ENCODE measurements around the gene RTEL1.
"Not testable (repeated sequence)": the region's sequence is repeated elsewhere in the genome, so short reads cannot be mapped to it uniquely, and the experiment has no call there.

Gene RTEL1, protein sequence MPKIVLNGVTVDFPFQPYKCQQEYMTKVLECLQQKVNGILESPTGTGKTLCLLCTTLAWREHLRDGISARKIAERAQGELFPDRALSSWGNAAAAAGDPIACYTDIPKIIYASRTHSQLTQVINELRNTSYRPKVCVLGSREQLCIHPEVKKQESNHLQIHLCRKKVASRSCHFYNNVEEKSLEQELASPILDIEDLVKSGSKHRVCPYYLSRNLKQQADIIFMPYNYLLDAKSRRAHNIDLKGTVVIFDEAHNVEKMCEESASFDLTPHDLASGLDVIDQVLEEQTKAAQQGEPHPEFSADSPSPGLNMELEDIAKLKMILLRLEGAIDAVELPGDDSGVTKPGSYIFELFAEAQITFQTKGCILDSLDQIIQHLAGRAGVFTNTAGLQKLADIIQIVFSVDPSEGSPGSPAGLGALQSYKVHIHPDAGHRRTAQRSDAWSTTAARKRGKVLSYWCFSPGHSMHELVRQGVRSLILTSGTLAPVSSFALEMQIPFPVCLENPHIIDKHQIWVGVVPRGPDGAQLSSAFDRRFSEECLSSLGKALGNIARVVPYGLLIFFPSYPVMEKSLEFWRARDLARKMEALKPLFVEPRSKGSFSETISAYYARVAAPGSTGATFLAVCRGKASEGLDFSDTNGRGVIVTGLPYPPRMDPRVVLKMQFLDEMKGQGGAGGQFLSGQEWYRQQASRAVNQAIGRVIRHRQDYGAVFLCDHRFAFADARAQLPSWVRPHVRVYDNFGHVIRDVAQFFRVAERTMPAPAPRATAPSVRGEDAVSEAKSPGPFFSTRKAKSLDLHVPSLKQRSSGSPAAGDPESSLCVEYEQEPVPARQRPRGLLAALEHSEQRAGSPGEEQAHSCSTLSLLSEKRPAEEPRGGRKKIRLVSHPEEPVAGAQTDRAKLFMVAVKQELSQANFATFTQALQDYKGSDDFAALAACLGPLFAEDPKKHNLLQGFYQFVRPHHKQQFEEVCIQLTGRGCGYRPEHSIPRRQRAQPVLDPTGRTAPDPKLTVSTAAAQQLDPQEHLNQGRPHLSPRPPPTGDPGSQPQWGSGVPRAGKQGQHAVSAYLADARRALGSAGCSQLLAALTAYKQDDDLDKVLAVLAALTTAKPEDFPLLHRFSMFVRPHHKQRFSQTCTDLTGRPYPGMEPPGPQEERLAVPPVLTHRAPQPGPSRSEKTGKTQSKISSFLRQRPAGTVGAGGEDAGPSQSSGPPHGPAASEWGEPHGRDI (N-terminal part only)

DNA sequence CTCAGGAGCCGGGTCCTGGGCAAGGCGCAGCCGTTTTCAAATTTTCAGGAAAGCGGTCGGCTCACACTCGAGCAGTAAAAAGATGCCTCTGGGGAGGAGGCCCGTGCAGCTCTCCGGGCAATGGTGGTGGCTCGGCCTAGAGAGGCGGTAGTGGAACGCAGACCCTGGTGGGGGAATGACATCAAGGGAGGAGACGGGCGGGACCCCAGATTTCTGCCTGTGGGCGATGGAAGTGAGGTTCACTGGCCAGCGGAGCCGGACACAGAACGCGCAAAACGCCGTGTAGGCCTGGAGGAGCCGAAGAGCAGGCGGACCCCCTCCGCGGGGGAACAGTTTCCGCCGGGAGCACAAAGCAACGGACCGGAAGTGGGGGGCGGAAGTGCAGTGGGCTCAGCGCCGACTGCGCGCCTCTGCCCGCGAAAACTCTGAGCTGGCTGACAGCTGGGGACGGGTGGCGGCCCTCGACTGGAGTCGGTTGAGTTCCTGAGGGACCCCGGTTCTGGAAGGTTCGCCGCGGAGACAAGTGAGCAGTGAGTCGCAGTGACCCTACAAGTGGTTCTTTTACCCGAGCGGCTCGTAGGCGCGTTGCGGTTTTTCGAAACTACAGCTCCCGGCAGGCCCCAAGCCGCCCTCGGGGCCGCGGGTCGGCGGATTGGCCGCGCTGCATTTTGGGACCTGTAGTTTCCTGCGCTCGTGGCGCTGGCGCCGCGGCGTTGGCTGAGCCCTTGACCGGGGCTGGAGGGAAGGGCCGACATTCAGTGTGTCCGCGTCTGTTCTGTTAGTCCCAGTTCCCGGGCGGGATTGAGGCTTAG lies at the start of gene RTEL1:
Gene RTEL1, plus strand, starts transcription at position 376 of the 812 bp plus-strand sequence. CDS start 1,091 bp downstream, outside the sequence.
- DNase-seq: peak; percentile 95

DNA sequence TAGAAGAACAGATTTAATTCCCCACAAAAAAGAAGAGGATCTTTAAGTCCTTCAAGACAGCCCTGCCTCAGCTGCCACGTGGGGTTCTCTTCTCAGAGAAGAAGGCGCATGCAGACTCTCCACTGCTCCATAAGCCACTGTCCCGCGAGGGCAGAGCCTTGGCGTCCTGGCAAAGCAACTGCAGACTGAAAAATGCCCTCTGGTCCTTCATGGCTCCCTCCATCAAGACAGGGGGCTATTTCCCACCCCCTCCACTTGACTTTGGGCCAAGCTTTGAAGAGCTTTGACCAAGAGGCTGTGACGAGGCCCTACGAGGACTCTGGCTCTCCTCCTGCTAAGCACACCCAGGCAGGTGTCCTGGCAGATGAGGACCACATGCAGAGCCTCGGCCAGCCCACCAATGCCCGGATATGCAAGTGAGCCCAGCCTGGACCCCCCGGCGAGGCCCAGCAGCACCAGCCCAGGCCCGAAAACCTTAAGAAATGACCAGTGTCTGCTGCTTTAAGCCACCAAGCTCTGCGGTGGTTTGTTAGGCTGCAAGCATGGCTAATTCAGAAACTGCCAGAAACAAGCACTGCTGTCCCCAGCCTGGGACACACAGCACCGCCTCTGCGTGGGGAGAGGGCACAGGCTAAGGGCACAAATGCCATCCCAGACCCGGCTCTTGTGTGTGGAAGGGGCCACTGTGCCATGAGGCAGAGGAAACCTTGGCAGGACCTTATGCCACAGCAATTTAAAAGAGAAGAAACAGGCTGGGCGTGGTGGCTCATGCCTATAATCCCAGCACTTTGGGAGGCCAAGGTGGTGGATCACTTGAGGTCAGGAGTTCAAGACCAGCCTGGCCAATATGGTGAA lies 47.3 kb upstream of the RTEL1 start:
- DNase-seq: no peak

DNA sequence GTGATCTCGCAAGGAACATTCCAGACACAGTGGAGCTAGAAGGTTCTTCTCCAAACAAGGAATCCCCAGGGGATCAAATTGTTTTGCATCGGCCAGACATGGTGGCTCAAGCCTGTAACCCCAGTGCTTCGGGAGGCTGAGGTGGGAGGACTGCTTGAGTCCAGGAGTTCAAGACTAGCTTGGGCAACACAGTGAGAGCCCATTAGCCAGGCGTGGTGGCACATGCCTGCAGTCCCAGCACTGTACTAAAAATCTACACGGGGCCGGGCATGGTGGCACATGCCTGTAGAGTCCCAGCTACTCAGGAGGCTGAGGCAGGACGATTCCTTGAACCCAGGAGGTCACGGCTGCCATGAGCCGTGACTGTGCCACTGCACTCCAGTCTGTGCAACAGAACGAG lies 46.5 kb upstream of the RTEL1 start:
- DNase-seq: no peak

DNA sequence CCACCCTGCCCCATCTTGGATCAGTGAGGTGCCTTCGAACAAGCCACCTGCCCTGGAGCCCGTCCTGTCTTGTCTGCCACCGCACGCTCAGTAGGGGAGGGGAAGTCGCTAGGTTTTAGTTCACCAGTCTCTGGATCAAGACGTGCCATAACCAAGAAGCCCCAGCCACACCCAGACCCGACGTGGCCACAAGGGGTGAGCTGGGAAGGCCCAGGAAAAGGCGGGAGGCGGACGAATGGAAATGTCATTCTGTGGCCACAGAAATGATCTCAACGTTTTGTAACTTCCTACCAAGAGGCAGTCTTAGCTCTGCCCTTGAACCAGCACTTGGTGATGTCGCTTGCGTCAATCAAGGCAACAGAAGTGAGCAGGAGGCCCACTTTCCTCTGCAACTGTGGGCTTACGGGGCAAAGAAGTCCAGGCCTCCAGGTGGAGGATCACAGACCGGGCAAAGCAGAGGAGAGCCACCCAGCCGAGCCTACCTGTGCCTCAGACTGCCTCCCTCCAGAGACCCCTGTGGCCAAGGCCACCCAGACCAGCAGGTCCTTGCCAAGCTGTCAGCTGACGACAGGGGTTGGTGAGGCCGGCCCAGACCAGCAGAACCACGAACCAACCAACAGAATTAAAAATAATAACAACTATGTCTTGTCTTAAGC lies 45.7 kb upstream of the RTEL1 start:
- peak; percentile 93 for DNase-seq

DNA sequence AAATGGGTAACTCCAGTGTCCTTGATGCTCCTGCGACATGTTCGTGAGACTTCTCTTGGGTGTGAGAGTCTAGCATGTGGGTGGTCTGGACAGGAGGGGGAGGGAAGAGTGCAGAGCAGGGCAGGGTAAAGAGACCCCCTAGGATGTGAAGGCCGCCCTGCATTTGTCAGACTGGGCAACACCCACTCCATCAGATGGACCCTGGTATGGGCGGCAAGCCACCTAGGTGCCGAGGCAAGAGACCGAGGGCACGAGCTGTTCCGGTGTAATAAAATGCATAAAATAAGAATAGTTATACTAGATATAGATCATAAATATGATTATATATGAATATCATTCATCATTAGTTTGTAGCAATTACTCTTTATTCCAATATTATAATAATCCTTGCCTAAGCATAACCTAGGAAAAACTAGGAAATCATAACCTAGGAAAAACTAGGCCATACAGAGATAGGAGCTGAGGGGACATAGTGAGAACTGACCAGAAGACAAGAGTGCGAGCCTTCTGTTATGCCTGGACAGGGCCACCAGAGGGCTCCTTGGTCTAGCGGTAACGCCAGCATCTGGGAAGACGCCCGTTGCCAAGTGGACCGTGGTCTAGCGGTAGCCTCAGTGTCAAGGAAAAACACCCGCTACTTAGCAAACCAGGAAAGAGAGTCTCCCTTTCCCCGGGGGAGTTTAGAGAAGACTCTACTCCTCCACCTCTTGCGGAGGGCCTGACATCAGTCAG lies 44.1 kb upstream of the RTEL1 start:
- not testable (repeated sequence) for DNase-seq

DNA sequence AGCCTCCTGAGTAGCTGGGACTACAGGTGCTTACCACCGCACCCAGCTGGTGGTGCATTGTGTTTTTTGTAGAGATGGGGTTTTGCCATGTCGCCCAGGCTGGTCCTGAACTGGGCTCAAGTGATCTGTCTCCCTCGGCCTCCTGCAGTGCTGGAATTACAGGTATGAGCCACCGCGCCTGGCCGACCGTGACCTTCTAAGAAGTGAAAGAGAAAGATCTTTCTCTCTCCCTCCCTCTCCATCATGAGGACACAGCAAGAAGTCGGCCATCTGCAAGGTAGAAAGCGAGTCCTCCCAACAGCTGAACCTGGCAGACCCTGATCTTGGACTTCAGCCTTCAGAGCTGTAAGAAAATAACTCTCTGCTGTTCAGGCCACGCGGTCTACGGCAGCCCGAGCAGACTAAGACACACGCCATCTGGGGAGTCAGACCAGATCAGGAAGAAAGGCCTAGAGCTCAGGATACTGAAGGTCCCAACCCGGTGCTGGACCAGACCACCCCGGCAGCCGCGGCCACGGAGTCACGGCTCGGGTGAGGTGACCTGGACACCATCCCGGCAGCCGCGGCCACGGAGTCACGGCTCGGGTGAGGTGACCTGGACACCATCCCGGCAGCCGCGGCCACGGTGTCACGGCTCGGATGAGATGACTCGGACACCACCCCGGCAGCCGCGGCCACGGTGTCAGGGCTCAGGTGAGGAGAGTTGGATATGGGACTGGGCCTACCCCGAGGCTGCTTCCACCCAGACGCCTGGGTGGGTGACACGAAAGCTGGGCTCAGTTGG lies 40.8 kb upstream of the RTEL1 start:
- no peak for DNase-seq

DNA sequence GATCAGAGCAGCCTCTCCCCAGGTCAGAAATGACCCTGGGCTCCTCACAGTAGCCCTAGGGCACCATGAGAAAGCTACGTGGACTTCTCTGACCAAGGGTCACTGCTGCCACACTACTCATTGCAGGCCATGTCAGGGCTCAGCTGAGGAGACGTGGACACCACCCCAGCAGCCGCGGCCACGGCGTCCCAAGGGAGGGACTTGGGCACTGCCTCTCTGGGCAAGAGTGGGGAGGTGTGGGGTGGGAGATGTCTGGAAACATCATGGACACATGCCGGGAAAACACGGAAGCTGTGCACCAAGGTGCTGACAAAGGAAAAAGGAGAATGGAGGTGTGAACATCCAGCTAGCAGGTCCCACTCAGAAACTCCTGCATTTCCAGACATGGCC lies 40.2 kb upstream of the RTEL1 start:
- DNase-seq: no peak

DNA sequence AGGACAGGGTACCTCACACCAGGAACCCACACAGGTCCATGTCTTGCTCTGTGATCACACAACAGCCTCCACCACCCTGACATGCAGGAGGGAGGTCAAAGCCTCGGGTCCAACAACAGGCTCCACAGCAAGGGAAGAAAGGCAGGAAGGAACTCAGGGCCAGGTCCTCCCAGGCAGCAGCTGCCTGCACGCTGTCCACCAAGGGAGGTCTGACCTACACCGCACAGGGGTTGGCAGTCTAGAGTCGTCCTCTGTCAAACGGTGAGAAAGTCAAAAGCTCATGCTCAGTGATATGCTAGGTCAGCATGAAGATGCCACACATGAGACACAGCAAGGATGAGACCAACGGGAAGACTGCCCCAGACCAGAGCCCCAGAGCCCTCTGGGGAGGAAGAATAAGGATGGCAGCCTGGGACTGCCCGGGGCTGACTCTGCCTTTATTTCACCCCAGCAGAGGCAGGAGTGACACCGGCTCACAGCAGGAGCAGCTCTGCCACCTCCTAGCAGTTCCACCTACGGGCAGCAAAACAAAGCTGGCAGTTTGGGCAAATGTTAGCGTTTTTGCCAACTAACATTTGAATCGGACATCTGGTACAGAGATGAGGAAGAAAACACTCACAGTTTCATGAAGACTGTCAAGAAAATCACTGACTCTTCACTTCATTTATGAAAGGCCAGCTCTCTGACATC lies 39.7 kb upstream of the RTEL1 start:
- no peak for DNase-seq

DNA sequence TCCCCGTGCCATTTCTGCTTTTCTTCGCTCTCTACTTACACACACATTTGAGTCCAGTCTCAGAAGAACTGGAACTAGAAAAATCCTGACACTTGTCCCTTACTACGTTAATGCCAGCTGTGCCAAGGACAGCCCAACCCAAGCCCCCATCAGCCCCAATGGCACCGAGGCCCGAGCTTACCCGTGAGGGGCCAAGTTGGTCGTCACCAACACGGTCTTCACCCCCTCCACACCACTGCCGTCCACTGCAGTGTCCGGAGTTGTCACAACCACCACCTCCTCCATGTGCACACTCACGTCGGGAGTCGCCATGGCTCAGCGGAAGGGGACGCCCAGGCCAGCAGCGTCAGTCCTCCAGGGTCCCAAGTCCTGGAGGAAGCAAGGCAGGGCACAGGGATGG lies 39.0 kb upstream of the RTEL1 start:
- no peak for DNase-seq

DNA sequence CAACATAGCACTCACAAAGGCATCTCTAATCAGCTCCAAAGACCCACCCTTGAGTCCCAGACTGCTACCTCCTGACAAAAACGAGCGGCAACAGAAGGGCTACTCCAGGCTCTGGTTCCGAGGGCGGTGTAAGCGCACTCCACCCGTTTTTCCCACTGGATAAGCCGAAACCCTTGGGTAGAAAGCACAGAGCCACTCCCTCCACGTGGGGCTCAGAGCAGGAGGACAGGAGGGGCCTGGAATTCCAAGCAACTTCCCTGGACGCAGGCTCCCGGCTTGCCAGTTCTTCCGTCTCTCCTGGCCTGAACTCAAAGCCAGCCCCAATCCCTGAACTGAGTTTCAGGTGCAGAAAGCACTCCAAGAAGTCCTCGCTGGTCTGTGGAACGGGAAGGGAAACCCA lies 38.6 kb upstream of the RTEL1 start:
- DNase-seq: no peak

DNA sequence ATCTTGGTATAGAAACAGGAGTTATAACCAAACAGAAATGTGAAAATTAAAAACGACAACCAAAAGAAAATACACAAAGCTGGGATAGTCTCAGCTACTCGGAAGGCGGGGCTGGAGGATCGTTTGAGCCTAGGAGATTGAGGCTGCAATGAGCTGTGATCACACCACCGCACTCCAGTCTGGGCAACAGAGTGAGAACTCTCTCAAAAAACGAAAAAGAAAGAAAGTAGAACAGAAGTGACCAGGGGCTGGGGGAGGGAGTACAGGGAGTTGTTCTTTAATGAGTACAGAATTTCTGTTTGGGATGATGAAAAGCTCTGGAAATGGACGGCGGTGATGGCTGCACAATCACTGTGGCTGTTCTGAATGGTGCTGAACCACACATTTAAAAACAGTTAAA lies 37.1 kb upstream of the RTEL1 start:
- DNase-seq: no peak

DNA sequence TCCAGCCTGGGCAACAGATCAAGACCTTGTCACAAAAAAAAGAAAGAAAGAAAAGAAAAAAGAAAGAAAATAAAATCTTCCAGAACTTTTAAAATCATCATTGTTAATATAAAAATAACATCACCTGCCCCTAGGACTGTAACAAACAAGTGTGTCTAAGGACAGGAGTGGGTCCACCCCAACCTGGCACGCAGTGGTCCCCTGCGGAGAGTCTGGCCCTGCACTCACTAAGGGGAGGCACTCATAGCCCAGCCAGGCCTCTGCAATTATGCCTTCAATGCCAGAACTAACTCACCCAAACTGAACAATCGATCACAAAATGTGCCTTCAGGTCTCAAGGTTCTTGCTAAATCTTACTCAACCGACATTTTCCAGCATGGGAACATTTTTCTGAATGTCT lies 36.0 kb upstream of the RTEL1 start:
- no peak for DNase-seq

DNA sequence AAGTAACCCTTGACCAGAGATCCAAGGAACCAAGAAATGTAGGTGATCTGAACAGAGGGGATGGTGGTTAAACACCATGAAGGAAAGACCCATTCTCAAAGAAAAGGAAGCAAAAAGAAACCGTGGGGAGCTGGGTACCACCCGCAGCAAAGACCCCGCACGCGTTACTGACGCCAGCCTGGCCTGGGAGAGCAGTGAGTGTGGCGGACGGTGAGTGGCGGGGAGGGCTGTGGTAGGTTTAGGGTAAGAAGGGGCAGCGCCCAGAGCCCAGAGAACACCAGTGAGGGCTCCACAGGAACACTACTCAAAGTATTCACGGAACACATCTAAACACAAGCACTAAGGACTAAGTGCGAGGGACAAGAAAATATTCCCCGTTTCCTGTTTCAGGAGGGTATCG lies 35.4 kb upstream of the RTEL1 start:
- no peak for DNase-seq

DNA sequence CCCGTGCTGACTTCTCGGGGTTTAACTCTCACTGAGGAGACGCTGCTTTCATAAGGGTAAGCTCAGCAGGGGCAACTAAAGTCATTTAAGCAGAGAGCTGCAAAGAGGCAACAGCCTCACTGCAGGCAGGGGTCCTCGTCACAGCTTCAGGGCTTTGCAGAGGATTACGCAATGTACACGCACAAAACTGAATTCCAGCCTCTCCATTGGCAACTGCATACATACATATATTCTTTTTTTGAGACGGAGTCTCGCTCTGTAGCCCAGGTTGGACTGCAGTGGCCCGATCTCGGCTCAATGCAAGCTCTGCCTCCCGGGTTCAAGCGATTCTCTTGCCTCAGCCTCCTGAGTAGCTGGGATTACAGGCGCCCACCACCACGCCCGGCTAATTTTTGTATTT lies 33.6 kb upstream of the RTEL1 start:
- DNase-seq: no peak

DNA sequence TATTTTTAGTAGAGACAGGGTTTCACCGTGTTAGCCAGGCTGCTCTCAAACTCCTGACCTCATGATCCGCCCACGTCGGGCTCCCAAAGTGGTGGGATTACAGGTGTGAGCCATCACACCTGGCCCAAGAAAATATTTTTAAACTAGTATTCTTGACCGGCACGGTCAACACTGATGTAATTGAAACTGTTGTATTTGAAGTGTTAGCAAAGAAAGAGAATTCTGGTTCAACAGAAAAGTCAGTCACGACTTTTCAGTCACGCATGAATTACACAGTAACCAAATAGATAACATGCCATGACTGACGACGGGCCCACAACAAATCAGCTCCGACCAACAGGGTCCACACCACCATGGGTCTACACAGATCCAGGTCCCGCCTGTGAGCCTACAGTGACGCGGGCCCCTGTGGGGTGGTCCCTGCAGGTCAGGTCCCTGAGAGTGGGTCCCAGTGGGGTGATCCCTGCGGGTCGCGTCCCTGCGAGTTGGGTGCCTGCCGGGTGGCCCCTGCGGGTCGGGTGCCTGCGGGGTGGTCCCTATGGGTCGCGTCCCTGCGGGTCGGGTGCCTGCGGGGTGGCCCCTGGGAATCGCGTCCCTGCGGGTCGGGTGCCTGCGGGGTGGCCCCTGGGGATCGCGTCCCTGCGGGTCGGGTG lies 32.2 kb upstream of the RTEL1 start:
- DNase-seq: peak; percentile 12

DNA sequence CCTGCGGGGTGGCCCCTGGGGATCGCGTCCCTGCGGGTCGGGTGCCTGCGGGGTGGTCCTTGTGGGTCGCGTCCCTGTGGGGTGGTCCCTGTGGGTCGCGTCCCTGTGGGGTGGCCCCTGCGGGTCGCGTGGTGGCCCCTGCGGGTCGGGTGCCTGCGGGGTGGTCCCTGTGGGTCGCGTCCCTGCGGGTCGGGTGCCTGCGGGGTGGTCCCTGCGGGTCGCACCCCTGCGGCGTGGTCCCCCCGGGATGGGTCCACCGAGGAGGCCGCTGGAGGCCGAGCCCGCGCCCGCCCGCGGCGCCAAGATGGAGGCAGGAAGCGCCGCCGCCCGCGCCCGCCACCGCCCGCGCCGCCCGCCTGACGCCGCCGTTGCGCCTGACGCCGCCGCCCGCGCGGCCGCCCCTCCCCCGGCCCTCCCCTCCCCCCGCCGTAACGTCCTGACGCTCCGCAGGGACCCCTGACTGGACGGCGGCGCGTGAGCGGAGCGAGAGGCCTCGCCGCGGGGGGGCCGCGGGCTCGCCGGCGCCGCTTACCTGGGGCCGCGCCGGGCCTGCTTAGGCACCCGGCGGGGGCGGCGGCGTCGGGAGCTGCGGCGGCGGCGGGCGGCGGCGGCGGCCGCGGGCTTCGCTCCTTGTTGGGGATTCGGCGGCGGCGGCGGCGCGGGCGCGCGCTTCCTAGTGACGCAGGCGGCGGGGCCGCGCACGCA lies 31.5 kb upstream of the RTEL1 start, which contains the start of gene GMEB2:
Gene GMEB2, minus strand, starts transcription at position 678 of the 705 bp plus-strand sequence. CDS start 7,704 bp downstream, outside the sequence.
- peak; percentile 86 for DNase-seq

DNA sequence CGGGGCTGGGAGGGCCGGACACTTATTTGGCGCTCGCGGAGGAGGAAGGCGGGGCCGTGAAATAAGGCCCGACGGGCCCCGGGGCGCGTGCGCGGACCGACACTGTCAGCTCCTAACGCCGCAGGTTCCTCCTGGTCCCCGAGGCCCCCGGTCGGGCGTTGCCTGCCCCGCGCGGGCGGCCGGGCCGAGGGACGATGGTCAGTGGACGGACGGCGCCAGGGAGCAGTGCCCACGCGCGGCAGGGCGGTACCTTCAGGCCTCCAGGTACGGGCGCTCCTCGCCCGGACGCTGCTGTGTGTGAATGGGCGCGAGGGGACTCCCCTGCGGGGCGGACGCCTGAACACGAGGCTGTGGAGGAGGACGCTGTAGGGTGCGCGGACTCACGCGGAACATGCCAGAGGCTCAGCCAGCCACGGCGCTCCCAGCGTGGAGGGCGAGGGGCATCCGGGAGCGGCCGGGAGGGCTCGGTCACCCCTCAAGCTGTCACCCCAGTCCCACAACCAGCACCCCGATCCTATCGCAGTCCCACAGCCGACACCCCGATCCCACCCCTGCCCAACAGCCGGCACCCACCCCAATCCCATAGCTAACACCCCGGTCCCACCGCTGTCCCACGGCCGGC lies 30.9 kb upstream of the RTEL1 start:
- DNase-seq: peak; percentile 98
